Progenitor cell of endocrine pancreas (in vitro differentiated cells): ENCODE data around the gene PRTN3. TPM values are rescaled to one million over a fixed set of nuclear protein-coding genes. Genes with fewer than 3 reads are reported as not detected.
"Not testable (repeated sequence)": the region's sequence is repeated elsewhere in the genome, so short reads cannot be mapped to it uniquely, and the experiment has no call there.

Experiments used
- DNase-seq: peaks from one replicate; pipeline ENCODE4 v3.0.0; 2021; ENCODE audit warnings: low spot score; ENCODE audit not compliant: unreplicated experiment
- H3K27ac Mint-ChIP-seq: 2 replicates; pipeline ENCODE4 v1.8.0; 2021; ENCODE audit warnings: mild to moderate bottlenecking, moderate library complexity, mixed read lengths
- H3K27me3 Mint-ChIP-seq: 2 replicates; pipeline ENCODE4 v1.8.0; 2021; ENCODE audit warnings: mixed read lengths
- H3K36me3 Mint-ChIP-seq: 2 replicates; pipeline ENCODE4 v1.8.0; 2022; ENCODE audit warnings: mixed read lengths; ENCODE audit not compliant: insufficient read depth
- H3K4me1 Mint-ChIP-seq: 2 replicates; pipeline ENCODE4 v1.8.0; 2021; ENCODE audit warnings: low read depth, mixed read lengths
- H3K4me3 Mint-ChIP-seq: 2 replicates; pipeline ENCODE4 v1.8.0; 2021; ENCODE audit warnings: low read depth, mild to moderate bottlenecking, moderate library complexity, mixed read lengths
- H3K9me3 Mint-ChIP-seq: 2 replicates; pipeline ENCODE4 v1.8.0; 2021; ENCODE audit warnings: low read depth, mixed read lengths
- CTCF ChIP-seq: fragments of 200-600 bp; sonication (generic); IDR thresholded peaks from one replicate; pipeline ENCODE4 v1.5.0; 2021; ENCODE audit warnings: antibody characterized with exemption, mild to moderate bottlenecking; ENCODE audit not compliant: unreplicated experiment
- total RNA-seq: library from RNA; stranded (reverse); gene quantifications from 2 replicates; pipeline ENCODE4 v1.2.1, GENCODE V29; 2021

Gene PRTN3
- total RNA-seq, 1 donor from 2014 or later, result not detected

GRCh38 chr19:850221-850978 is 9.6 kb downstream of the PRTN3 start:
- no peaks in the 10 kb centered on the region for H3K9me3 Mint-ChIP-seq
- no peak overlapping the region for H3K27ac Mint-ChIP-seq
- H3K27me3 Mint-ChIP-seq, result peaks cover 16% of the 10 kb centered on the region
- no peaks in the 10 kb centered on the region for H3K36me3 Mint-ChIP-seq
- H3K4me1 Mint-ChIP-seq, result no peaks in the 10 kb centered on the region
- H3K4me3 Mint-ChIP-seq, result no peak overlapping the region
- no peak for TF ChIP-seq CTCF
- DNase-seq, result no peak

- H3K4me1 Mint-ChIP-seq, result no peaks in the 10 kb centered on the region
These were observed 10.2 kb downstream of the PRTN3 start for GRCh38 chr19:850979-851335.

DNA sequence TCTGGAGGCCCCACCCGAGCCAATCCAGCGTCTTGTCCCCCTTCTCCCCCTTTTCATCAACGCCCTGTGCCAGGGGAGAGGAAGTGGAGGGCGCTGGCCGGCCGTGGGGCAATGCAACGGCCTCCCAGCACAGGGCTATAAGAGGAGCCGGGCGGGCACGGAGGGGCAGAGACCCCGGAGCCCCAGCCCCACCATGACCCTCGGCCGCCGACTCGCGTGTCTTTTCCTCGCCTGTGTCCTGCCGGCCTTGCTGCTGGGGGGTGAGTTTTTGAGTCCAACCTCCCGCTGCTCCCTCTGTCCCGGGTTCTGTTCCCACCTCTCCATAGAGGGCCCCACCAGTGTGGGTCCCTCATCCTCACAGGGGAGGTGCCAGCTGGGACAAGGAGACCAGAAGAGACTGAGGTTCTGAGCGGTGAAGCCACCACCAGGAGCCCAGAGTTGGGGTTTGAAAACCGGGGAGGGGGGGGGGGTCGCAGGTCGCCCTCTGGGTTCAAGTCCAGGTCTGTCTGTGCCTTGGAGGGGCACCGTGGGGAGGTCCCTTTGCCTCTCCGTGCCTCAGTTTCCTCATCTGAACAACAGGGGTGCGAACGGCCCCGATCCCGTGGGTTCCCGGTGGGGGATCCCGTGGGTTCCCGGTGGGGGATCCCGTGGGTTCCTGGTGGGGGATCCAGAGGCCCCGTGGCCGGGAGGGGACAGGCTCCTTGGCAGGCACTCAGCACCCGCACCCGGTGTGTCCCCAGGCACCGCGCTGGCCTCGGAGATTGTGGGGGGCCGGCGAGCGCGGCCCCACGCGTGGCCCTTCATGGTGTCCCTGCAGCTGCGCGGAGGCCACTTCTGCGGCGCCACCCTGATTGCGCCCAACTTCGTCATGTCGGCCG is 11.6 kb downstream of the PRTN3 start, which contains the start of gene ELANE:
Gene ELANE, plus strand, starts transcription at position 168 of the 878 bp plus-strand sequence. Its CDS starts 26 bp downstream, at position 194.
- Mint-ChIP-seq H3K4me3 (no peak within 1 kb of the TSS), H3K36me3 (no peaks in the 10 kb centered on the region), H3K4me1 (no peaks in the 10 kb centered on the region), H3K27me3 (peaks cover 3% of the 10 kb centered on the region), H3K9me3 (no peaks in the 10 kb centered on the region), H3K27ac (no peak within 1 kb of the TSS)
- no peak for DNase-seq
- no peak for TF ChIP-seq CTCF

More at GRCh38 chr19:850979-851335, 10.2 kb downstream of the PRTN3 start:
- Mint-ChIP-seq H3K9me3 (no peaks in the 10 kb centered on the region), H3K4me3 (no peak overlapping the region), H3K27ac (no peak overlapping the region), H3K27me3 (peaks cover 11% of the 10 kb centered on the region), H3K36me3 (no peaks in the 10 kb centered on the region)
- DNase-seq, result no peak
- no peak for TF ChIP-seq CTCF

DNA sequence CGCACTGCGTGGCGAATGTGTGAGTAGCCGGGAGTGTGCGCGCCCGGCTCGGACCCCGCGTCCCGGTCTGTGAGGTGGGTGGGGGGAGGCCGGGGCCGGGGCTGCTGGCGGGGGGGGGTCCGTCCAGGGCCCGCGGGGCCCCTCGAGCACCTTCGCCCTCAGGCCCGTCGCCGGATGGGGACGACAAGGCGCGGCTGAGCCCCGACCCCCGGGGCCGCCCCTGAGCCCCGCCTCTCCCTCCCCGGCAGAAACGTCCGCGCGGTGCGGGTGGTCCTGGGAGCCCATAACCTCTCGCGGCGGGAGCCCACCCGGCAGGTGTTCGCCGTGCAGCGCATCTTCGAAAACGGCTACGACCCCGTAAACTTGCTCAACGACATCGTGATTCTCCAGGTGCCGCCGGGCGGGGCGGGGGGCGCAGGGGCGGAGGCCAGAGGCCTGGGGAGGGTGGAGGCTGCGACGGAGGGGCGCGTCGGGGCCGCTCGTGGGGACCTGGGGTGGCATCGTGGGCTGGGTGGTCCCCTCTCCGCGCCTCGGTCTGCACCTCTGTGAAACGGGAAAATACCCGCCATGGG is 12.3 kb downstream of the PRTN3 start:
- Mint-ChIP-seq H3K27ac (no peak overlapping the region), H3K9me3 (no peaks in the 10 kb centered on the region), H3K4me3 (no peak overlapping the region), H3K4me1 (no peaks in the 10 kb centered on the region), H3K27me3 (no peaks in the 10 kb centered on the region), H3K36me3 (no peaks in the 10 kb centered on the region)
- no peak for DNase-seq
- no peak for TF ChIP-seq CTCF

- not testable (repeated sequence) for H3K4me1 Mint-ChIP-seq, H3K27me3 Mint-ChIP-seq, DNase-seq, H3K36me3 Mint-ChIP-seq, H3K9me3 Mint-ChIP-seq, H3K27ac Mint-ChIP-seq, H3K4me3 Mint-ChIP-seq
These were observed 12.9 kb downstream of the PRTN3 start for GRCh38 chr19:853614-854220.
